Ovary (tissue), 9 donors: ENCODE results near the gene LCLAT1. TPM values are rescaled to one million over a fixed set of nuclear protein-coding genes. Genes with fewer than 3 reads are reported as not detected.

Source experiments
- DNase-seq, 5 donors: peaks; one replicate each; pipeline ENCODE4 v3.0.0-alpha.2; 2019 to 2020
- H3K27ac ChIP-seq, 2 donors: fragments of 200-600 bp; one replicate each; pipeline versions ENCODE4 v1.5.1 to v1.8.0; 2019 to 2022
- H3K27me3 ChIP-seq: fragments of 200-600 bp; one replicate; pipeline ENCODE4 v1.8.0; 2022
- H3K36me3 ChIP-seq: fragments of 200-600 bp; sonication (generic); one replicate; pipeline ENCODE4 v1.5.1; 2019
- H3K4me1 ChIP-seq: one replicate; pipeline ENCODE4 v1.8.1; 2013; ENCODE audit warnings: mild to moderate bottlenecking, moderate library complexity; ENCODE audit not compliant: insufficient read depth
- H3K4me3 ChIP-seq: fragments of 200-600 bp; sonication (generic); one replicate; pipeline ENCODE4 v1.5.1; 2017
- H3K9me3 ChIP-seq, 2 donors: fragments of 200-600 bp in 1 of 2; sonication (generic) in 1 of 2; one replicate each; pipeline versions ENCODE4 v1.5.1 to v1.8.1; 2013 to 2019; ENCODE audit warnings: mild to moderate bottlenecking in 1 of 2, moderate library complexity in 1 of 2
- CTCF ChIP-seq, 3 donors: fragments of 450-650 bp in 2 of 3; fragments of 200-600 bp in 1 of 3; IDR thresholded peaks; one replicate each; pipeline versions ENCODE4 v1.5.1 to v1.8.0; 2016 to 2022; ENCODE audit warnings: antibody characterized with exemption in 3 of 3, mild to moderate bottlenecking in 1 of 3
- EP300 ChIP-seq: sonication (generic); formaldehyde crosslinking; IDR thresholded peaks from one replicate; pipeline ENCODE4 v1.6.1; 2017; ENCODE audit warnings: antibody characterized with exemption
- POLR2A ChIP-seq: fragments of 450-650 bp; IDR thresholded peaks from one replicate; pipeline ENCODE4 v1.6.1; 2017; ENCODE audit warnings: antibody characterized with exemption, mild to moderate bottlenecking, moderate library complexity
- WGBS, 3 donors: extraction: QIAGEN DNeasy Blood & Tissue Kit in 1 of 3; methylation state at CpG; one replicate each; pipeline versions ENCODE4 v1.1.5 to v1.1.7; 2013 to 2017; 5-methylcytosine and 5-hydroxymethylcytosine counted together
- intact Hi-C, 4 donors: fragments of 100-400 bp; cut with DNase I; formaldehyde crosslinking; loops; one replicate each; pipeline versions ENCODE4 v1.11.0 to v1.15.1; 2022 to 2023
- polyA plus RNA-seq, 2 donors: library from polyadenylated mRNA; stranded (reverse); fragments of 200-250 nt in 1 of 2; fragments of 350-450 nt in 1 of 2; fragmentation: Illumina TruSeq in 1 of 2; extraction: RNeasy Lipid Tissue Mini Kit (QIAGEN cat#74804) in 1 of 2; gene quantifications; one replicate each; pipeline ENCODE4 v1.2.3, GENCODE V29; 2013 to 2014
- total RNA-seq, 7 donors: library from RNA; depleted of rRNA in 2 of 7; stranded (reverse); fragments of >200 nt in 2 of 7; fragmentation: NEBNext Ultra II Directional in 3 of 7; extraction: Animal tissue kit (Norgen Biotek cat#: 25700) in 3 of 7; gene quantifications; one replicate each; pipeline versions ENCODE4 v1.1.0 to v1.2.4, GENCODE V29; 2016 to 2023
- donor health status: DM: no; HTN: no; CAD: no; lungs with moderate emphysema.
- donor health status: DM: no; HTN: no; CAD: no.
- donor health status: Bipolar disorder and iron deficiency.
- donor health status: DM: yes; HTN: yes; CAD: no.
- donor health status: DM: no; HTN: no; CAD: no.
- donor health status: DM: yes; HTN: yes; CAD: no.

LCLAT1 gene
- total and polyA plus RNA-seq, 9 donors: 3.2 to 26.5 (median 22.6) TPM

- Histone ChIP-seq H3K36me3 (no peaks in the 10 kb centered on the region), H3K27ac (no peak overlapping the region), H3K4me1 (peaks cover 5% of the 10 kb centered on the region), H3K27me3 (no peaks in the 10 kb centered on the region), H3K4me3 (no peak overlapping the region), H3K9me3 (no peaks in the 10 kb centered on the region)
- DNase-seq: no peak
- intact Hi-C loops: no loop called here
- TF ChIP-seq EP300 (no peak), CTCF (IDR thresholded peaks at IDR 0.05) (no peak), POLR2A (no peak)
Observed at GRCh38 chr2:30569946-30570345, 122.9 kb downstream of the LCLAT1 start.

GRCh38 chr2:30577151-30577550, 130.1 kb downstream of the LCLAT1 start:
- Histone ChIP-seq H3K36me3 (no peaks in the 10 kb centered on the region), H3K9me3 (no peaks in the 10 kb centered on the region), H3K27ac (no peak overlapping the region), H3K4me3 (no peak overlapping the region), H3K4me1 (no peaks in the 10 kb centered on the region), H3K27me3 (no peaks in the 10 kb centered on the region)
- intact Hi-C loops: no loop called here
- 92 to 97% (median 95%) methylated on average over 4 of the region's 4 CpGs for WGBS, 3 donors
- no peak for DNase-seq
- TF ChIP-seq EP300 (no peak), POLR2A (no peak), CTCF (IDR thresholded peaks at IDR 0.05) (no peak)

- intact Hi-C loops: no loop called here
- TF ChIP-seq CTCF (IDR thresholded peaks at IDR 0.05): no peak
- TF ChIP-seq EP300: no peak
- TF ChIP-seq POLR2A: no peak
Observed at GRCh38 chr2:30580391-30580790, 133.3 kb downstream of the LCLAT1 start.

DNA sequence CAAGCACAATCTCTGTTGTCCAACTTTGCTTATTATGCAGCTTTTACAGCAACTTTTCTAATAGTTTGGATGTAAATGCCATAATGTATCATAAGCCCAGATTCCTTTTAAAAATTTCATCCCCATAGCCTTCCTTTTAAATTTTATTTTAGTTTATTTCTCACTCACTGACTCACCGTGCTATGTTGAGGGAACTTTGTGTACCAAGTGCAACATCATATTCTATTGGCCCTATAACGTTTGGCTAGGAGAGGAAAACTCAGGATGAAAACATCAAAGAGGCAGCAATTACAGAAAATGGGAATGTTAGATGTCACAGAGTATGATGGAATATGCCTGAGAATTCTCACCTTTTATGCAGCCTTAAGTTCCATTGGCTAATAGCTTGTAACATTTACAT, 135.5 kb downstream of the LCLAT1 start:
- Histone ChIP-seq H3K4me3 (no peak overlapping the region), H3K9me3 (no peaks in the 10 kb centered on the region), H3K27me3 (no peaks in the 10 kb centered on the region), H3K27ac (no peak overlapping the region), H3K36me3 (no peaks in the 10 kb centered on the region), H3K4me1 (peaks cover 1% of the 10 kb centered on the region)
- WGBS, 3 donors: 19 to 25% (median 23%) methylated on average over 2 of the region's 2 CpGs
- intact Hi-C loops: no loop called here
- TF ChIP-seq CTCF (IDR thresholded peaks at IDR 0.05): no peak
- TF ChIP-seq POLR2A: no peak
- TF ChIP-seq EP300: no peak
- no peak for DNase-seq

More at GRCh38 chr2:30580391-30580790, 133.3 kb downstream of the LCLAT1 start:
- DNase-seq: no peak
- Histone ChIP-seq H3K9me3 (no peaks in the 10 kb centered on the region), H3K27me3 (no peaks in the 10 kb centered on the region), H3K36me3 (no peaks in the 10 kb centered on the region), H3K4me3 (no peak overlapping the region), H3K27ac (no peak overlapping the region), H3K4me1 (peaks cover 1% of the 10 kb centered on the region)
- 82 to 90% (median 89%) methylated on average over 3 of the region's 3 CpGs for WGBS, 3 donors
